Measurements from ENCODE around the gene ASPHD1. TPM values are rescaled to one million over a fixed set of nuclear protein-coding genes. Genes with fewer than 3 reads are reported as not detected.

Gene ASPHD1
- total and polyA plus RNA-seq, 2 experiments from 2014 or later: 18.6 to 35.5 TPM

DNA sequence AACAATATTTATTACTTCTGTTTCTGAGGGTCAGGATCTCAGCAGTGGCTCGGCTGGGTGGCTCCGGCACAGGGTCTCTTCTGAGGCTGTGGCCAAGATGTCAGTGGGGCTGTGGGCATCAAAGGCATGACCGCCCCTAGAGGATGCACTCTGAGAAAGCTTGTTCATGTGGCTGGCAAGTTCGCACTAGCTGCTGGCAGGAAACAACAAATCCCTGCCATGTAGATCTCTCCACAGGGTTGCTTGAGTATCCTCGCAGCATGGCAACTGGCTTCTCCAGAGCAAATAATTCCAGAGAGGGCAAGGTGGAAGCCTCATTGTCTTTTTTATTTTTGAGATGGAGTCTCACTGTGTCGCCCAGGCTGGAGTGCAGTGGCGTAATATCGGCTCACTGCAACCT is 13.2 kb downstream of the ASPHD1 start:
- H3K9me2 ChIP-seq (replicated peaks; ENCODE audit: insufficient read depth): no peaks in the 10 kb centered on the region
- no peaks in the 10 kb centered on the region for H3K4me1 ChIP-seq (ENCODE audit: insufficient read depth)
- H3K36me3 ChIP-seq (replicated peaks; ENCODE audit: insufficient read depth, low read depth): no peaks in the 10 kb centered on the region
- no peak overlapping the region for H3K4me3 ChIP-seq
- no peak overlapping the region for H3K4me2 ChIP-seq
- H3K79me2 ChIP-seq: no peaks in the 10 kb centered on the region
- no peak overlapping the region for H2AFZ ChIP-seq
- H4K20me1 ChIP-seq (ENCODE audit: insufficient read depth, poor library complexity, severe bottlenecking): no peaks in the 10 kb centered on the region
- no peaks in the 10 kb centered on the region for H3K27me3 ChIP-seq
- no peak for DNase-seq (ENCODE audit: low spot score)
- TF ChIP-seq, protein P1, sequence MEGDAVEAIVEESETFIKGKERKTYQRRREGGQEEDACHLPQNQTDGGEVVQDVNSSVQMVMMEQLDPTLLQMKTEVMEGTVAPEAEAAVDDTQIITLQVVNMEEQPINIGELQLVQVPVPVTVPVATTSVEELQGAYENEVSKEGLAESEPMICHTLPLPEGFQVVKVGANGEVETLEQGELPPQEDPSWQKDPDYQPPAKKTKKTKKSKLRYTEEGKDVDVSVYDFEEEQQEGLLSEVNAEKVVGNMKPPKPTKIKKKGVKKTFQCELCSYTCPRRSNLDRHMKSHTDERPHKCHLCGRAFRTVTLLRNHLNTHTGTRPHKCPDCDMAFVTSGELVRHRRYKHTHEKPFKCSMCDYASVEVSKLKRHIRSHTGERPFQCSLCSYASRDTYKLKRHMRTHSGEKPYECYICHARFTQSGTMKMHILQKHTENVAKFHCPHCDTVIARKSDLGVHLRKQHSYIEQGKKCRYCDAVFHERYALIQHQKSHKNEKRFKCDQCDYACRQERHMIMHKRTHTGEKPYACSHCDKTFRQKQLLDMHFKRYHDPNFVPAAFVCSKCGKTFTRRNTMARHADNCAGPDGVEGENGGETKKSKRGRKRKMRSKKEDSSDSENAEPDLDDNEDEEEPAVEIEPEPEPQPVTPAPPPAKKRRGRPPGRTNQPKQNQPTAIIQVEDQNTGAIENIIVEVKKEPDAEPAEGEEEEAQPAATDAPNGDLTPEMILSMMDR (IDR thresholded peaks at IDR 0.05; ENCODE audit: poor library complexity): no peak
- TF ChIP-seq EZH2phosphoT487 (IDR thresholded peaks at IDR 0.05; ENCODE audit: low read depth, severe bottlenecking, unreplicated experiment) (no peak), EZH2 (IDR thresholded peaks at IDR 0.05; ENCODE audit: borderline replicate concordance) (no peak)
- H3K27ac ChIP-seq: no peak overlapping the region
- 96% methylated on average over 8 of the region's 8 CpGs for WGBS (ENCODE audit: low lambda C conversion rate, missing lambda C conversion rate)
- no peaks in the 10 kb centered on the region for H3K9me3 ChIP-seq (ENCODE audit: low read depth)

DNA sequence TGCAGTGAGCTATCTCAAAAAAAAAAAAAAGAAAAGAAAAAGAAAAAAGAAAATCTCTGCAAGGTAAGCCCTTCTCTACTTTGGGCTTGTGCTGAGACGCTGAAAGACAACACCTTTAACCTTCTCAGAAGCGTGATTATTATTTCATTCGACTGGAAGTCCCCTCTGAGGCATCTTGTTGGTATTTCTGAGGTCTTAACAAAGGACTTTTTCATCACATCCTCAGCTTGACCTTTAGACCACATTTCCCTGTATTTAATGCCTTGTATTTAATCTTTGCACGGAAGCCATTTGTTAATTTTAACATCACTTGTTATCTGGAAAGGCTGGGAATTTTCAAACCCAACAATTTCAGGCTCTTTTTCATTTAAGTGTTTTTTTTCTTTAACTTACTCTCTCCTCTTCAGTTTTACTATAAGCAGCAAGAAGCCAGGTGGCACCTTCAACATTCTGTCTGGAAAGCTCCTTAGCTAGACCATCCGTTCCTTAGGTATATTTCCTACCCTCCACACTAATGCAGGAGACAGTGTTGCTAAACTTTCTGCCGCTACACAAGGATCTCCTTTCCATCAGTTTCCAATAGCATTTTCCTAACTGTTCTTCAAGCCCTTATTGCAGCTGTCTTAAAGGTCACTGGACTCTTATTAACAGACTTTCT is 15.4 kb downstream of the ASPHD1 start:
- WGBS (ENCODE audit: low lambda C conversion rate, missing lambda C conversion rate): 93% methylated on average over 6 of the region's 6 CpGs
- DNase-seq (ENCODE audit: low spot score): no peak
- Histone ChIP-seq H3K79me2 (no peaks in the 10 kb centered on the region), H2AFZ (no peak overlapping the region), H3K27me3 (no peaks in the 10 kb centered on the region), H3K4me2 (no peak overlapping the region), H3K4me3 (no peak overlapping the region), H3K9me3 (ENCODE audit: low read depth) (no peaks in the 10 kb centered on the region), H3K4me1 (ENCODE audit: insufficient read depth) (no peaks in the 10 kb centered on the region), H3K36me3 (replicated peaks; ENCODE audit: insufficient read depth, low read depth) (no peaks in the 10 kb centered on the region), H3K9me2 (replicated peaks; ENCODE audit: insufficient read depth) (no peaks in the 10 kb centered on the region), H4K20me1 (ENCODE audit: insufficient read depth, poor library complexity, severe bottlenecking) (no peaks in the 10 kb centered on the region), H3K27ac (no peak overlapping the region)
- TF ChIP-seq EZH2 (IDR thresholded peaks at IDR 0.05; ENCODE audit: borderline replicate concordance): no peak
- TF ChIP-seq, protein P1 (IDR thresholded peaks at IDR 0.05; ENCODE audit: poor library complexity): no peak
- no peak for TF ChIP-seq EZH2phosphoT487 (IDR thresholded peaks at IDR 0.05; ENCODE audit: low read depth, severe bottlenecking, unreplicated experiment)

DNA sequence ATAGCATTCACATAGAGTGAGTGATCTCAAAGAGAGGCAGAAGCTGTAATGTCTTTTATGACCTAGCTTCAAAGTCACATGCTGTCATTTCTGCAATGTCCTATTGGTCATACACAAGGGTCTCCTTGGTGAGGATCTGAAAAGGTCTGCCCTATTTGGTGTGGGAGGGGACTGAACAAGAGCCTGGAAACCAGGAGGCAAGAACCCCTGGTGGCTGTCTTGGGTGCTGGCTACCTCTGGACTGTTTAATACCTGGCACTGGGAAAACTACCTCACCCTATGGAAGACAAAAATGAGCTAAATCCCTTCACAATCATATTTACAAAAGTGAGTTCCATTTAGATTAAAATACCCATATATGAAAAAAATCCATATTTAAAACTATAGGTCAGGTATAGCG is 16.7 kb downstream of the ASPHD1 start:
- no peak overlapping the region for H3K4me2 ChIP-seq
- DNase-seq (ENCODE audit: low spot score): no peak
- H3K27me3 ChIP-seq: no peaks in the 10 kb centered on the region
- no peak overlapping the region for H2AFZ ChIP-seq
- no peaks in the 10 kb centered on the region for H3K4me1 ChIP-seq (ENCODE audit: insufficient read depth)
- WGBS (ENCODE audit: low lambda C conversion rate, missing lambda C conversion rate): 96% methylated on average over 1 of the region's 1 CpG
- H3K36me3 ChIP-seq (replicated peaks; ENCODE audit: insufficient read depth, low read depth): no peaks in the 10 kb centered on the region
- H3K9me2 ChIP-seq (replicated peaks; ENCODE audit: insufficient read depth): no peaks in the 10 kb centered on the region
- no peak overlapping the region for H3K27ac ChIP-seq
- TF ChIP-seq EZH2phosphoT487 (IDR thresholded peaks at IDR 0.05; ENCODE audit: low read depth, severe bottlenecking, unreplicated experiment) (no peak), EZH2 (IDR thresholded peaks at IDR 0.05; ENCODE audit: borderline replicate concordance) (no peak)
- TF ChIP-seq, protein P1 (IDR thresholded peaks at IDR 0.05; ENCODE audit: poor library complexity): no peak
- no peaks in the 10 kb centered on the region for H4K20me1 ChIP-seq (ENCODE audit: insufficient read depth, poor library complexity, severe bottlenecking)
- H3K9me3 ChIP-seq (ENCODE audit: low read depth): no peaks in the 10 kb centered on the region
- no peak overlapping the region for H3K4me3 ChIP-seq
- peaks cover 2% of the 10 kb centered on the region for H3K79me2 ChIP-seq

Data from hepatocyte (in vitro differentiated cells).